H9 (cell line): ENCODE results near the gene ADAMTS2. TPM values are rescaled to one million over a fixed set of nuclear protein-coding genes. Genes with fewer than 3 reads are reported as not detected.
A peak's percentile ranks its signal among the peaks of the same experiment; 100 is the strongest.

ENCODE experiments used
- DNase-seq: peaks from one replicate; pipeline ENCODE4 v3.0.0-alpha.2; 2017
- H2AFZ ChIP-seq: one replicate; pipeline ENCODE4 v1.6.1; 2013; ENCODE audit warnings: mild to moderate bottlenecking, low read length, control low read depth, moderate library complexity
- H2AK5ac ChIP-seq: 2 replicates; pipeline ENCODE4 v1.6.1; 2013; ENCODE audit warnings: low read length, control low read depth, mixed read lengths; ENCODE audit not compliant: insufficient read length
- H2BK120ac ChIP-seq: one replicate; pipeline ENCODE4 v1.6.1; 2013; ENCODE audit warnings: low read depth, mild to moderate bottlenecking, low read length, control low read depth, inconsistent platforms; ENCODE audit not compliant: poor library complexity, severe bottlenecking
- H2BK12ac ChIP-seq: 2 replicates; pipeline ENCODE4 v1.6.1; 2013; ENCODE audit warnings: low read length, control low read depth, mixed read lengths, low read depth; ENCODE audit not compliant: insufficient read length
- H2BK15ac ChIP-seq: 2 replicates; pipeline ENCODE4 v1.6.1; 2013; ENCODE audit warnings: low read depth, low read length, control low read depth
- H2BK20ac ChIP-seq: one replicate; pipeline ENCODE4 v1.6.1; 2013; ENCODE audit warnings: low read depth, mild to moderate bottlenecking, low read length, control low read depth, inconsistent platforms; ENCODE audit not compliant: poor library complexity, severe bottlenecking
- H2BK5ac ChIP-seq: 2 replicates; pipeline ENCODE4 v1.6.1; 2013; ENCODE audit warnings: low read length, control low read depth, mixed read lengths; ENCODE audit not compliant: insufficient read length
- H3K14ac ChIP-seq: 2 replicates; pipeline ENCODE4 v1.6.1; 2013; ENCODE audit warnings: low read length, control low read depth; ENCODE audit not compliant: insufficient read depth
- H3K18ac ChIP-seq: 2 replicates; pipeline ENCODE4 v1.6.1; 2013; ENCODE audit warnings: low read depth, mild to moderate bottlenecking, mixed read lengths, low read length, control low read depth; ENCODE audit not compliant: insufficient read length
- H3K23ac ChIP-seq: 2 replicates; pipeline ENCODE4 v1.6.1; 2013; ENCODE audit warnings: low read length, control low read depth, mixed read lengths, low read depth; ENCODE audit not compliant: insufficient read length
- H3K23me2 ChIP-seq: 2 replicates; pipeline ENCODE4 v1.6.1; 2013; ENCODE audit warnings: low read depth, mild to moderate bottlenecking, mixed read lengths, low read length, control low read depth; ENCODE audit not compliant: insufficient read length, poor library complexity, severe bottlenecking
- H3K27ac ChIP-seq: 2 replicates; pipeline ENCODE4 v1.5.1; 2013; ENCODE audit warnings: low read length, control low read depth, mixed read lengths, low read depth; ENCODE audit not compliant: insufficient read length
- H3K27me3 ChIP-seq: 2 replicates; pipeline ENCODE4 v1.6.1; 2013; ENCODE audit warnings: low read length, control low read depth, inconsistent platforms; ENCODE audit not compliant: insufficient read depth
- H3K4ac ChIP-seq: 2 replicates; pipeline ENCODE4 v1.6.1; 2013; ENCODE audit warnings: low read depth, mild to moderate bottlenecking, control low read depth, inconsistent platforms, low read length, moderate library complexity
- H3K4me1 ChIP-seq: 2 replicates; pipeline ENCODE4 v1.6.1; 2013; ENCODE audit warnings: low read length, control low read depth, inconsistent platforms; ENCODE audit not compliant: insufficient read depth
- H3K4me2 ChIP-seq: 2 replicates; pipeline ENCODE4 v1.6.1; 2013; ENCODE audit warnings: low read length, control low read depth, mixed read lengths; ENCODE audit not compliant: insufficient read length, insufficient read depth
- H3K56ac ChIP-seq: 2 replicates; pipeline ENCODE4 v1.6.1; 2013; ENCODE audit warnings: low read depth, mild to moderate bottlenecking, mixed read lengths, low read length, control low read depth; ENCODE audit not compliant: insufficient read length
- H3K79me1 ChIP-seq: 2 replicates; pipeline ENCODE4 v1.6.1; 2013; ENCODE audit warnings: low read depth, mild to moderate bottlenecking, moderate library complexity, low read length, control low read depth, inconsistent platforms; ENCODE audit not compliant: insufficient read depth, poor library complexity, severe bottlenecking
- H3K79me2 ChIP-seq: 2 replicates; pipeline ENCODE4 v1.6.1; 2013; ENCODE audit warnings: low read length, control low read depth, inconsistent platforms; ENCODE audit not compliant: insufficient read depth
- H3K9ac ChIP-seq: 2 replicates; pipeline ENCODE4 v1.6.1; 2013; ENCODE audit warnings: low read length, control low read depth, mixed read lengths; ENCODE audit not compliant: insufficient read length; ENCODE audit errors: extremely low read depth
- H3K9me3 ChIP-seq: one replicate; pipeline ENCODE4 v1.6.1; 2013; ENCODE audit warnings: low read depth, low read length, inconsistent platforms; ENCODE audit not compliant: control insufficient read depth
- H3T11ph ChIP-seq: one replicate; pipeline ENCODE4 v1.6.1; 2013; ENCODE audit warnings: mild to moderate bottlenecking, low read length, control low read depth, inconsistent platforms
- H4K20me1 ChIP-seq: one replicate; pipeline ENCODE4 v1.6.1; 2013; ENCODE audit not compliant: control insufficient read depth, insufficient read length, insufficient read depth
- H4K5ac ChIP-seq: 2 replicates; pipeline ENCODE4 v1.6.1; 2013; ENCODE audit warnings: low read depth, mild to moderate bottlenecking, mixed read lengths, low read length, control low read depth; ENCODE audit not compliant: insufficient read length
- H4K8ac ChIP-seq: replicated peaks from 2 replicates; pipeline ENCODE4 v1.6.1; 2013; ENCODE audit warnings: low read length, control low read depth, mixed read lengths, low read depth; ENCODE audit not compliant: insufficient read length
- H4K91ac ChIP-seq: 2 replicates; pipeline ENCODE4 v1.6.1; 2013; ENCODE audit warnings: low read depth, mild to moderate bottlenecking, moderate library complexity, mixed read lengths, low read length, control low read depth; ENCODE audit not compliant: insufficient read length
- H3K27ac Mint-ChIP-seq, 3 experiments: 2 replicates in 2 of 3; 3 replicates in 1 of 3; pipeline ENCODE4 v1.8.0; 2020 to 2021; ENCODE audit warnings: mixed read lengths in 3 of 3, mild to moderate bottlenecking in 1 of 3, moderate library complexity in 1 of 3
- H3K27me3 Mint-ChIP-seq: 2 replicates; pipeline ENCODE4 v1.8.0; 2021; ENCODE audit warnings: low read depth, mild to moderate bottlenecking, moderate library complexity, mixed read lengths
- H3K36me3 Mint-ChIP-seq, 3 experiments: 2 replicates in 2 of 3; 3 replicates in 1 of 3; pipeline ENCODE4 v1.8.0; 2020 to 2021; ENCODE audit warnings: low read depth in 3 of 3, mixed read lengths in 3 of 3; ENCODE audit not compliant: insufficient read depth in 1 of 3
- H3K4me1 Mint-ChIP-seq, 2 experiments: 2 replicates each; pipeline ENCODE4 v1.8.0; 2020; ENCODE audit warnings: mixed read lengths in 2 of 2
- H3K4me3 Mint-ChIP-seq, 2 experiments: 2 replicates in 1 of 2; 3 replicates in 1 of 2; pipeline ENCODE4 v1.8.0; 2020 to 2021; ENCODE audit warnings: mild to moderate bottlenecking in 2 of 2, mixed read lengths in 2 of 2, moderate library complexity in 1 of 2
- H3K9me3 Mint-ChIP-seq, 2 experiments: 2 replicates in 1 of 2; 3 replicates in 1 of 2; pipeline ENCODE4 v1.8.0; 2020; ENCODE audit warnings: mild to moderate bottlenecking in 2 of 2, mixed read lengths in 2 of 2, moderate library complexity in 1 of 2
- WGBS: extraction: QIAGEN DNeasy Blood & Tissue Kit; methylation state at CpG from one replicate; pipeline ENCODE4 v1.1.7; 2013; ENCODE audit warnings: missing lambda C conversion rate, low lambda C conversion rate, mixed read lengths; ENCODE audit not compliant: insufficient read length; ENCODE audit errors: extremely low coverage; 5-methylcytosine and 5-hydroxymethylcytosine counted together
- total RNA-seq: library from RNA; stranded (reverse); gene quantifications from 2 replicates; pipeline ENCODE4 v1.2.1, GENCODE V29; 2021
- TF ChIP-seq, protein P1 (sequence below): fragments of 200-600 bp; sonication (generic); conservative IDR thresholded peaks from 3 replicates; pipeline ENCODE4 v1.8.0; 2021; ENCODE audit warnings: antibody characterized with exemption, mild to moderate bottlenecking

ADAMTS2 gene
- total RNA-seq, 1 experiment from 2014 or later = 5.4 TPM

DNA sequence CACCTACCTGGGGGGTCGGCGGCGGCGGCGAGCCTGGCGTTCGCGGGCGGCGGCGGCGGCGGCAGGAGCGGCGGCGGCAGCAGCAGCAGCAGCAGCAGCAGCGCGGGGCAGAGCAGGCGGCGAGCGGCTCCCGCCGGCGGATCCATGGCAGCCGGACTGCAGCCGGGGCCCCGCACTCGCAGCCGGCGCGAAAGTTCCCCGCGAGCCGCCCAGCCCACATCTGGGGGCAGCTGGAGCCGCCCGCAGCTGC, 153 bp downstream of the ADAMTS2 start:
- no peaks in the 10 kb centered on the region; a peak in 1 of 5 replicates for H3K9me3 Mint-ChIP-seq
- Histone ChIP-seq H3K4ac (no peak overlapping the region), H2AK5ac (no peak overlapping the region), H3K23ac (no peak overlapping the region), H3T11ph (no peak overlapping the region), H4K5ac (no peak overlapping the region), H2BK5ac (no peak overlapping the region), H2AFZ (no peak overlapping the region), H3K9me3 (no peaks in the 10 kb centered on the region), H3K27me3 (peaks cover 23% of the 10 kb centered on the region; the same call in 1 of the 2 replicates), H3K9ac (no peak overlapping the region), H2BK20ac (no peak overlapping the region), H3K79me2 (no peaks in the 10 kb centered on the region), H3K27ac (no peak overlapping the region), H3K79me1 (no peaks in the 10 kb centered on the region), H2BK120ac (no peak overlapping the region), H4K8ac (no peak overlapping the region), H3K4me2 (no peak overlapping the region), H2BK15ac (no peak overlapping the region), H3K56ac (no peak overlapping the region), H4K20me1 (peaks cover 8% of the 10 kb centered on the region), H3K4me1 (peaks cover 3% of the 10 kb centered on the region; the same call in 1 of the 2 replicates), H3K23me2 (peaks cover 23% of the 10 kb centered on the region), H3K18ac (no peak overlapping the region), H4K91ac (no peak overlapping the region), H2BK12ac (no peak overlapping the region), H3K14ac (no peak overlapping the region)
- peak overlapping the region; percentile 41 to 66; a peak in 2 of 5 replicates for H3K4me3 Mint-ChIP-seq
- H3K4me1 Mint-ChIP-seq = peaks cover 16 to 18% of the 10 kb centered on the region in 2 experiments
- no CpG with 5 or more reads among the region's 36 CpGs for WGBS
- peaks cover 82% of the 10 kb centered on the region for H3K27me3 Mint-ChIP-seq
- TF ChIP-seq, protein P1, sequence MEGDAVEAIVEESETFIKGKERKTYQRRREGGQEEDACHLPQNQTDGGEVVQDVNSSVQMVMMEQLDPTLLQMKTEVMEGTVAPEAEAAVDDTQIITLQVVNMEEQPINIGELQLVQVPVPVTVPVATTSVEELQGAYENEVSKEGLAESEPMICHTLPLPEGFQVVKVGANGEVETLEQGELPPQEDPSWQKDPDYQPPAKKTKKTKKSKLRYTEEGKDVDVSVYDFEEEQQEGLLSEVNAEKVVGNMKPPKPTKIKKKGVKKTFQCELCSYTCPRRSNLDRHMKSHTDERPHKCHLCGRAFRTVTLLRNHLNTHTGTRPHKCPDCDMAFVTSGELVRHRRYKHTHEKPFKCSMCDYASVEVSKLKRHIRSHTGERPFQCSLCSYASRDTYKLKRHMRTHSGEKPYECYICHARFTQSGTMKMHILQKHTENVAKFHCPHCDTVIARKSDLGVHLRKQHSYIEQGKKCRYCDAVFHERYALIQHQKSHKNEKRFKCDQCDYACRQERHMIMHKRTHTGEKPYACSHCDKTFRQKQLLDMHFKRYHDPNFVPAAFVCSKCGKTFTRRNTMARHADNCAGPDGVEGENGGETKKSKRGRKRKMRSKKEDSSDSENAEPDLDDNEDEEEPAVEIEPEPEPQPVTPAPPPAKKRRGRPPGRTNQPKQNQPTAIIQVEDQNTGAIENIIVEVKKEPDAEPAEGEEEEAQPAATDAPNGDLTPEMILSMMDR = no peak
- H3K36me3 Mint-ChIP-seq = peaks cover 0 to 2% (median 0%) of the 10 kb centered on the region in 3 experiments; a peak in 2 of 7 replicates
- DNase-seq = no peak
- H3K27ac Mint-ChIP-seq = no peak overlapping the region
